Hematopoietic multipotent progenitor cell treated with erythropoietin and hydrocortisone succinate and interleukin-3 and kit ligand, for 4 days (in vitro differentiated cells): ENCODE results near the gene DOCK4.

Source experiments
- DNase-seq: peaks from one replicate; pipeline ENCODE4 v3.0.0-alpha.2; 2015

The DOCK4 gene

GRCh38 chr7:111708072-111708471 lies 498.1 kb downstream of the DOCK4 start:
- DNase-seq, result no peak

GRCh38 chr7:111705807-111706206 lies 500.4 kb downstream of the DOCK4 start:
- no peak for DNase-seq

- no peak for DNase-seq
Measured at GRCh38 chr7:111697771-111698170, 508.4 kb downstream of the DOCK4 start.

- no peak for DNase-seq
Measured at GRCh38 chr7:111694376-111694775, 511.8 kb downstream of the DOCK4 start.

- no peak for DNase-seq
Measured at GRCh38 chr7:111690364-111691111, 515.7 kb downstream of the DOCK4 start.

GRCh38 chr7:111685349-111685748 lies 520.9 kb downstream of the DOCK4 start:
- no peak for DNase-seq

- no peak for DNase-seq
Measured at GRCh38 chr7:111682588-111683340, 523.4 kb downstream of the DOCK4 start.

- DNase-seq, result no peak
Measured at GRCh38 chr7:111681242-111681641, 525.0 kb downstream of the DOCK4 start.

- no peak for DNase-seq
Measured at GRCh38 chr7:111678986-111679385, 527.2 kb downstream of the DOCK4 start.

GRCh38 chr7:111678281-111678680 lies 527.9 kb downstream of the DOCK4 start:
- no peak for DNase-seq

GRCh38 chr7:111677848-111678247 lies 528.4 kb downstream of the DOCK4 start:
- no peak for DNase-seq

- DNase-seq, result no peak
Measured at GRCh38 chr7:111676811-111677210, 529.4 kb downstream of the DOCK4 start.
